ENCODE results near the gene ZNF341. TPM values are rescaled to one million over a fixed set of nuclear protein-coding genes. Genes with fewer than 3 reads are reported as not detected.
A peak's percentile ranks its signal among the peaks of the same experiment; 100 is the strongest.

Gene ZNF341
- polyA plus RNA-seq, 1 donor (not counting 4 experiments of a cell fraction or from before 2014, with no cell fraction given): 1.7 TPM

GRCh38 chr20:33803921-33804337 is 72.1 kb downstream of the ZNF341 start:
- no peaks in the 10 kb centered on the region for H3K36me3 ChIP-seq (ENCODE audit: control insufficient read depth in 2 of 2, extremely low read depth in 1 of 2, insufficient read depth in 2 of 2, low read length in 2 of 2)

GRCh38 chr20:33808388-33808787 is 76.6 kb downstream of the ZNF341 start:
- TF ChIP-seq CTCF (optimal IDR thresholded peaks at IDR 0.05 in 1 of 3, IDR thresholded peaks at IDR 0.05 in 1 of 3, conservative IDR thresholded peaks at IDR 0.05 in 1 of 3; ENCODE audit: extremely low read depth in 1 of 3, insufficient read depth in 2 of 3, low read length in 3 of 3) (no peak), EZH2 (IDR thresholded peaks at IDR 0.05; ENCODE audit: low read length) (no peak)
- H3K36me3 ChIP-seq (ENCODE audit: control insufficient read depth in 2 of 2, extremely low read depth in 1 of 2, insufficient read depth in 2 of 2, low read length in 2 of 2): no peaks in the 10 kb centered on the region
- no peak overlapping the region for H3K27ac ChIP-seq (ENCODE audit: control insufficient read depth, insufficient read depth, low read length)
- peaks cover 19% of the 10 kb centered on the region for H3K4me1 ChIP-seq (ENCODE audit: control insufficient read depth, extremely low read depth, insufficient read depth, low read length)
- H3K4me2 ChIP-seq (ENCODE audit: control insufficient read depth, extremely low read depth, insufficient read depth, low read depth, low read length): no peak overlapping the region
- DNase-seq (ENCODE audit: low read depth, low spot score) (no peak), FAIRE-seq (no peak)
- peaks cover 21% of the 10 kb centered on the region for H3K79me2 ChIP-seq (ENCODE audit: control insufficient read depth, insufficient read depth, low read length)
- H2AFZ ChIP-seq (ENCODE audit: control insufficient read depth, low read length): no peak overlapping the region
- no peaks in the 10 kb centered on the region for H4K20me1 ChIP-seq (ENCODE audit: control insufficient read depth, extremely low read depth, insufficient read depth, low read length)
- H3K4me3 ChIP-seq (ENCODE audit: control insufficient read depth in 2 of 3, extremely low read depth in 1 of 3, insufficient read depth in 2 of 3, low read depth in 1 of 3, low read length in 3 of 3): no peak overlapping the region
- no peaks in the 10 kb centered on the region for H3K9me1 ChIP-seq (ENCODE audit: control insufficient read depth, extremely low read depth, insufficient read depth, low read length)
- H3K9ac ChIP-seq (ENCODE audit: control insufficient read depth, extremely low read depth, insufficient read depth, low read length): no peak overlapping the region
- no peaks in the 10 kb centered on the region for H3K27me3 ChIP-seq (ENCODE audit: control insufficient read depth, extremely low read depth, insufficient read depth, low read length)
- dilution Hi-C loops (cut with MboI; ENCODE audit: extremely low pct_ligation_motif_present, low sequenced_read_pairs): no loop called here
- H3K9me3 ChIP-seq (ENCODE audit: control insufficient read depth, low read depth, low read length): no peaks in the 10 kb centered on the region

More at GRCh38 chr20:33803921-33804337, 72.1 kb downstream of the ZNF341 start:
- Histone ChIP-seq H3K27me3 (ENCODE audit: control insufficient read depth, extremely low read depth, insufficient read depth, low read length) (no peaks in the 10 kb centered on the region), H3K4me1 (ENCODE audit: control insufficient read depth, extremely low read depth, insufficient read depth, low read length) (peaks cover 10% of the 10 kb centered on the region), H3K9me1 (ENCODE audit: control insufficient read depth, extremely low read depth, insufficient read depth, low read length) (no peaks in the 10 kb centered on the region), H2AFZ (ENCODE audit: control insufficient read depth, low read length) (peak overlapping the region; percentile 24), H3K27ac (ENCODE audit: control insufficient read depth, insufficient read depth, low read length) (peak overlapping the region; percentile 23), H4K20me1 (ENCODE audit: control insufficient read depth, extremely low read depth, insufficient read depth, low read length) (no peaks in the 10 kb centered on the region), H3K79me2 (ENCODE audit: control insufficient read depth, insufficient read depth, low read length) (no peaks in the 10 kb centered on the region), H3K4me2 (ENCODE audit: control insufficient read depth, extremely low read depth, insufficient read depth, low read depth, low read length) (peak overlapping the region; percentile 55), H3K4me3 (ENCODE audit: control insufficient read depth in 2 of 3, extremely low read depth in 1 of 3, insufficient read depth in 2 of 3, low read depth in 1 of 3, low read length in 3 of 3) (no peak overlapping the region), H3K9ac (ENCODE audit: control insufficient read depth, extremely low read depth, insufficient read depth, low read length) (no peak overlapping the region), H3K9me3 (ENCODE audit: control insufficient read depth, low read depth, low read length) (no peaks in the 10 kb centered on the region)
- dilution Hi-C loops (cut with MboI; ENCODE audit: extremely low pct_ligation_motif_present, low sequenced_read_pairs): no loop called here
- no peak for TF ChIP-seq CTCF (optimal IDR thresholded peaks at IDR 0.05 in 1 of 3, IDR thresholded peaks at IDR 0.05 in 1 of 3, conservative IDR thresholded peaks at IDR 0.05 in 1 of 3; ENCODE audit: extremely low read depth in 1 of 3, insufficient read depth in 2 of 3, low read length in 3 of 3)
- TF ChIP-seq EZH2 (IDR thresholded peaks at IDR 0.05; ENCODE audit: low read length): no peak
- FAIRE-seq (peak; percentile 85), DNase-seq (ENCODE audit: low read depth, low spot score) (no peak)

Data from keratinocyte (primary cell).